Aorta (tissue), 4 donors: Measurements from ENCODE around the gene CXCL13. TPM values are rescaled to one million over a fixed set of nuclear protein-coding genes. Genes with fewer than 3 reads are reported as not detected.

ENCODE experiments used
- polyA plus RNA-seq, 2 donors: library from polyadenylated mRNA; stranded (reverse); fragments of 200-250 nt; gene quantifications; one replicate each; pipeline ENCODE4 v1.2.3, GENCODE V29; 2013
- total RNA-seq, 2 donors: library from RNA; stranded (reverse); fragmentation: NEBNext Ultra II Directional; extraction: Animal tissue kit (Norgen Biotek cat#: 25700); gene quantifications; one replicate each; pipeline ENCODE4 v1.2.1, GENCODE V29; 2021
- donor health status: healthy with polysubstance abuse.
- donor health status: Bipolar disorder and iron deficiency.
- donor health status: DM: no; HTN: no; CAD: no.
- donor health status: DM: yes; HTN: yes; CAD: no.

Gene CXCL13
- total and polyA plus RNA-seq, 4 donors: 0.26 to 1.8 TPM; not detected in 2

Other genes with a start within 250 kb of the CXCL13 start
- 10 to 100 TPM; 40.2 to 56.2 TPM for gene CNOT6L, start 213.5 kb downstream of the CXCL13 start, total RNA-seq
- gene CNOT6L, start 213.5 kb downstream of the CXCL13 start, polyA plus RNA-seq: 1 to 10 TPM; 4.6 to 9.5 TPM